Tibial nerve (tissue), 4 donors: ENCODE measurements around the gene AK3. TPM values are rescaled to one million over a fixed set of nuclear protein-coding genes. Genes with fewer than 3 reads are reported as not detected.
A peak's percentile ranks its signal among the peaks of the same experiment; 100 is the strongest.

Source experiments
- DNase-seq, 2 donors: peaks; one replicate each; pipeline ENCODE4 v3.0.0-alpha.2; 2019; ENCODE audit warnings: low spot score in 2 of 2
- H3K27ac ChIP-seq, 4 donors: fragments of 200-600 bp; sonication (generic) in 3 of 4; one replicate each; pipeline ENCODE4 v1.5.1; 2017 to 2019; ENCODE audit warnings: mild to moderate bottlenecking in 1 of 4
- H3K27me3 ChIP-seq, 2 donors: fragments of 200-600 bp; sonication (generic) in 1 of 2; one replicate each; pipeline versions ENCODE4 v1.5.1 to v1.6.0; 2017 to 2019
- H3K36me3 ChIP-seq, 3 donors: fragments of 200-600 bp; sonication (generic); one replicate each; pipeline ENCODE4 v1.5.1; 2018 to 2019
- H3K4me1 ChIP-seq, 4 donors: fragments of 200-600 bp; sonication (generic) in 3 of 4; one replicate each; pipeline ENCODE4 v1.5.1; 2017 to 2019
- H3K4me3 ChIP-seq, 4 donors: fragments of 200-600 bp; sonication (generic) in 3 of 4; one replicate each; pipeline ENCODE4 v1.5.1; 2017 to 2019; ENCODE audit warnings: mild to moderate bottlenecking in 1 of 4, moderate library complexity in 1 of 4
- H3K9me3 ChIP-seq, 4 donors: fragments of 200-600 bp; sonication (generic) in 3 of 4; one replicate each; pipeline ENCODE4 v1.5.1; 2017 to 2019
- EP300 ChIP-seq, 2 donors: sonication (generic); formaldehyde crosslinking; IDR thresholded peaks; one replicate each; pipeline ENCODE4 v1.6.1; 2017; ENCODE audit warnings: antibody characterized with exemption in 2 of 2, mild to moderate bottlenecking in 1 of 2
- POLR2A ChIP-seq, 2 donors: fragments of 450-650 bp; IDR thresholded peaks; one replicate each; pipeline ENCODE4 v1.6.1; 2017; ENCODE audit warnings: antibody characterized with exemption in 2 of 2, mild to moderate bottlenecking in 2 of 2, moderate library complexity in 2 of 2
- WGBS, 2 donors: methylation state at CpG; one replicate each; pipeline ENCODE4 v1.1.5; 2018; 5-methylcytosine and 5-hydroxymethylcytosine counted together
- total RNA-seq, 4 donors: library from RNA; depleted of rRNA; stranded (reverse); fragments of >200 nt; gene quantifications; one replicate each; pipeline ENCODE4 v1.1.0, GENCODE V29; 2016
- TF ChIP-seq, protein P1 (sequence below), 5 experiments: fragments of 200-600 bp in 3 of 5; fragments of 450-650 bp in 2 of 5; sonication (generic) in 3 of 5; IDR thresholded peaks; one replicate each; pipeline ENCODE4 v1.5.1; 2016 to 2019; ENCODE audit warnings: antibody characterized with exemption in 5 of 5, mild to moderate bottlenecking in 3 of 5, moderate library complexity in 2 of 5

Gene AK3
- total RNA-seq, 4 donors from 2014 or later: 70.2 to 97.5 (median 93.4) TPM

DNA sequence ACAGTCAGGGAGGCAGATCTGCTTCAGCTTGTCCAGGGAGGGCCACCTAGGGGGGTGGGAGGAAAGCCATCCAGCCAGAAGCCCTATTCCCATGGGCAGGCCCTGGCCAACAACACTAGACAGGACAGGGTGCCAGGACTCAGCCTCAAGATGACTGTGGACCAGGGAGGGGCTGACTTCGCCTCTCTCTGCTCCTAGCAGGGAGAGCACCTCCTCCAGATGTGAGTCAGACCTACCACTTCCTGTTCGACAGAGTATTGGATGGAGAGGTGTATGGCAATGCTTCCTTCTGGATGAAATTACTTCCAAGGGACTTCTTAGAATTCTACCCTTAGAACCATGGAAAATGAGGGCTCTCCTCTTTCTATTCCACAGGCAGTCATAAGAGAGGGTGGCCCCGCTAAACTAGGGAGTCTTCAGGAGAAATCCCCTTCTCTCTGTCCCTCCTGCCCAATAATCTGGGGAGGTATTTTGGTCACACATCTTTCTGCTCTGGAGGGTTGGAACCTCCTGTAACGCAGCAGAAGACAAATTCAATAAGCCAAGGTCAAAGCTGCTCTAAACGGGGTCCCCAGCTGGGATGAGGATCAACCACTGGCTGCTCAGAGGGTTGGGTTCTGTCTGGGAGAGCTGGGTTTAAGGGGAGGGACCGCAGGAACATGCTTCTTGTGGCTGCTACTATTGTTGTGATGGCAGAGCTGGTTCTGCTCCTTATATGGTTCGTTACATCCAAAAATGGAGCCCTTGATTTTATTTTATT, 28.5 kb upstream of the AK3 start:
- Histone ChIP-seq H3K36me3 (no peaks in the 10 kb centered on the region), H3K4me1 (no peaks in the 10 kb centered on the region), H3K9me3 (no peaks in the 10 kb centered on the region), H3K4me3 (no peak overlapping the region), H3K27ac (no peak overlapping the region), H3K27me3 (no peaks in the 10 kb centered on the region)
- no peak for DNase-seq
- TF ChIP-seq POLR2A (IDR thresholded peaks at IDR 0.05) (no peak), EP300 (IDR thresholded peaks at IDR 0.05) (no peak)
- TF ChIP-seq, protein P1, sequence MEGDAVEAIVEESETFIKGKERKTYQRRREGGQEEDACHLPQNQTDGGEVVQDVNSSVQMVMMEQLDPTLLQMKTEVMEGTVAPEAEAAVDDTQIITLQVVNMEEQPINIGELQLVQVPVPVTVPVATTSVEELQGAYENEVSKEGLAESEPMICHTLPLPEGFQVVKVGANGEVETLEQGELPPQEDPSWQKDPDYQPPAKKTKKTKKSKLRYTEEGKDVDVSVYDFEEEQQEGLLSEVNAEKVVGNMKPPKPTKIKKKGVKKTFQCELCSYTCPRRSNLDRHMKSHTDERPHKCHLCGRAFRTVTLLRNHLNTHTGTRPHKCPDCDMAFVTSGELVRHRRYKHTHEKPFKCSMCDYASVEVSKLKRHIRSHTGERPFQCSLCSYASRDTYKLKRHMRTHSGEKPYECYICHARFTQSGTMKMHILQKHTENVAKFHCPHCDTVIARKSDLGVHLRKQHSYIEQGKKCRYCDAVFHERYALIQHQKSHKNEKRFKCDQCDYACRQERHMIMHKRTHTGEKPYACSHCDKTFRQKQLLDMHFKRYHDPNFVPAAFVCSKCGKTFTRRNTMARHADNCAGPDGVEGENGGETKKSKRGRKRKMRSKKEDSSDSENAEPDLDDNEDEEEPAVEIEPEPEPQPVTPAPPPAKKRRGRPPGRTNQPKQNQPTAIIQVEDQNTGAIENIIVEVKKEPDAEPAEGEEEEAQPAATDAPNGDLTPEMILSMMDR (IDR thresholded peaks at IDR 0.05): no peak
- WGBS, 2 donors: 76 to 85% methylated on average over 7 of the region's 7 CpGs

- DNase-seq: no peak
- H3K27me3 ChIP-seq: no peaks in the 10 kb centered on the region
- H3K4me1 ChIP-seq: no peaks in the 10 kb centered on the region
- no peaks in the 10 kb centered on the region for H3K36me3 ChIP-seq
- H3K4me3 ChIP-seq: no peak overlapping the region
- TF ChIP-seq, protein P1 (IDR thresholded peaks at IDR 0.05): no peak
- no peak for TF ChIP-seq POLR2A (IDR thresholded peaks at IDR 0.05)
- no peak for TF ChIP-seq EP300 (IDR thresholded peaks at IDR 0.05)
- H3K27ac ChIP-seq: no peak overlapping the region
- H3K9me3 ChIP-seq: no peaks in the 10 kb centered on the region
Measured at GRCh38 chr9:4768681-4769080, 27.7 kb upstream of the AK3 start.

DNA sequence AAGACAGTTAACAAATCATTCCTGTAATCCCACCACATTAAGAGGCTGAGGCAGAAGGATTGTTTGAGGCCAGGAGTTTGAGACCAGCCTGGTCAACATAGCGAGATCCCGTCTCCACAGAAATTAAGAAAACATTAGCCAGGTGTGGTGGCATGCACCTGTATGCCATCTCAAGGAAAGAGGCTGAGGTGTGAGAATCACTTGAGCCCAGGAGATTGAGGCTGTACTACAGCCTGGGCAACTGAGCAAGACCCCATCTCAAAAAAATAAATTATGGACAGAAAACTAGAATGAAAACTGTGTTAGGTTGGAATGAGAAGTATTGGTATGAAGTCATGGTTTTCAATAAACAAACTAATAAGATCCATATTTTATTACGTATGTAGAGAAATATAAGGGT, 23.0 kb upstream of the AK3 start:
- WGBS, 2 donors: 63 to 76% methylated on average over 3 of the region's 3 CpGs
- Histone ChIP-seq H3K9me3 (no peaks in the 10 kb centered on the region), H3K27me3 (no peaks in the 10 kb centered on the region), H3K4me1 (peaks cover 0 to 18% (median 6%) of the 10 kb centered on the region in 4 donors), H3K27ac (no peak overlapping the region), H3K4me3 (no peak overlapping the region), H3K36me3 (no peaks in the 10 kb centered on the region)
- TF ChIP-seq EP300 (IDR thresholded peaks at IDR 0.05): no peak
- no peak for TF ChIP-seq POLR2A (IDR thresholded peaks at IDR 0.05)
- TF ChIP-seq, protein P1 (IDR thresholded peaks at IDR 0.05): no peak
- DNase-seq: no peak

GRCh38 chr9:4762886-4763541, 22.0 kb upstream of the AK3 start:
- Histone ChIP-seq H3K27me3 (no peaks in the 10 kb centered on the region), H3K9me3 (no peaks in the 10 kb centered on the region), H3K4me3 (peak overlapping the region in 3 of 4 donors; percentile 0 to 19 (median 16)), H3K36me3 (no peaks in the 10 kb centered on the region), H3K4me1 (peaks cover 0 to 18% (median 6%) of the 10 kb centered on the region in 4 donors), H3K27ac (peak overlapping the region in 2 of 4 donors; percentile 11 to 40)
- WGBS, 2 donors: 30 to 35% methylated on average over 14 of the region's 14 CpGs
- DNase-seq: peak in 1 of 2 donors; percentile 34
- TF ChIP-seq, protein P1 (IDR thresholded peaks at IDR 0.05): no peak
- TF ChIP-seq EP300 (IDR thresholded peaks at IDR 0.05): peak in 1 of 2 donors; percentile 31
